GM19351 (cell line): Measurements from ENCODE around the gene HSD11B1.

ENCODE experiments used
- ATAC-seq: cut with Tn5 transposase; IDR thresholded peaks from one replicate; pipeline ENCODE4 v1.9.1; 2021; ENCODE audit warnings: mild to moderate bottlenecking, moderate library complexity; ENCODE audit not compliant: unreplicated experiment

HSD11B1 gene

DNA sequence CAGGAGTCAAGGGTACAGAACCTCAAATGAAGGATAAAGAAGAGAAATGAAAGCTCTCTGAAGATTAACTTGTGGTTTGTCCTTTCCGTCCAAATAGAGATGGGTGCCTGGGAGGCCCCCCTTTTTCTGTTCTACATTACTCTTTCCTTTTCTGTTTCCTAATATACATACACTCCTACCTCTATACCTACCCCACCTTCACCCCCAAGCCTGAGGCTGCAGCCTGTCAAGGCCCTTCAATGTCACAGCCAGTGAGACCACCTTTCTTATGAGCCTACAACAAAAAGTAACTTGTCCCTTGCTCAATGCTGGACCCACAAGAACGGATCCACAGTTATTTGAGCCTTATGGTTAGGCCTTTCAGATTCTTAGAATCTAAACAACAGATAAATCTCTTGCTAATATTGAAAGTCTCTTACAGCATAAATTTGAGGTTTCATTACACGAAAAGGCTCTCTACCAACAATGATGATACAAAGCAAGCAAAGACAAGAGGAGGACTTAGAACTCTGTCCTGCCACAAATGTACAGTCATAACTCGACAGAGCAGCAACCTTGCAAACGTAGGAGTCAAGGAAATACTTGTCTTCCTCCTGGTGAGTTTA lies 47.1 kb downstream of the HSD11B1 start:
- ATAC-seq: peak; percentile 47

GRCh38 chr1:209752890-209753289 lies 48.2 kb downstream of the HSD11B1 start:
- no peak for ATAC-seq

DNA sequence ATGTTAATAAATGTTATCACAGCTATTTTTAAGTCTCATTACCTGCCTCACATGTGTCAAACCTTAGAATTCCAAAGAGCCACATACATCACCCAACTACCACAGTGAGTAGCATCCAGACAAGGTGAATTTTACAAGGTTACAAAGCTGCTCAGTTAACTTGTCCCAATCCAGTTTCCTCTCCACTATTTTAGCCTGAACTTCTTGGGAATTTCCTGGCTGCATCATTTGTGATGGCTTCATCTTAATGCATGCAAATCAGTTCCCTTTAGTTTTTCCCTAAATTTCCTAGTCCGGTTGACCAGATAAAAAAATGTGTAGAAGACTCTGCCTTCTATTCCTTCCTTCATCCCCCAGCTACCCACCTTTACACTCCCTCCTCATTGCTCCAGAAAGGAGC lies 50.6 kb downstream of the HSD11B1 start:
- no peak for ATAC-seq

- peak; percentile 74 for ATAC-seq
These were observed 51.4 kb downstream of the HSD11B1 start, which contains the start of gene TRAF3IP3 for GRCh38 chr1:209755926-209756614. Gene TRAF3IP3, plus strand, starts transcription at chr1:209756053. Its CDS starts 3,987 bp downstream, at chr1:209760040.

GRCh38 chr1:209756615-209757445 lies 52.2 kb downstream of the HSD11B1 start:
- ATAC-seq: peak; percentile 28

DNA sequence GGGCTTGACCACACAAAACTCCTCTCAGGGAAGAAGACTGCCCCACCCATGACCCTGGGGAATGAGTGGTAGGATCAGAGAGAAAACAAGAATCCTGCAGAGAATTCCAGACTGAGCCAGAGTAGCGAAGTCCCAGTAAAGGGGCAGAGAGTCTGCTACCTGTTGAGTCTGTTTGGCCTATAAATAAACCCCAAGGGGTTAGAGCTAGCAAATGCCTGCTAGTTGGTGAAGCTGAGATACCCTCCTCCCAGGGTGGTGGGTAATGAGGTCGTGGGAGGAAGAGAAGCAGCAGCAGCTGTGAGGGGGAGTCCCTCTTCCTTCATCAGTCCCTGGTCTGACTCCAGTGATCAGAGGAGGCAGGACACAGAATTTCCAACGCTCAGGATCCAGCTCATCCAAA lies 53.8 kb downstream of the HSD11B1 start:
- ATAC-seq: no peak

DNA sequence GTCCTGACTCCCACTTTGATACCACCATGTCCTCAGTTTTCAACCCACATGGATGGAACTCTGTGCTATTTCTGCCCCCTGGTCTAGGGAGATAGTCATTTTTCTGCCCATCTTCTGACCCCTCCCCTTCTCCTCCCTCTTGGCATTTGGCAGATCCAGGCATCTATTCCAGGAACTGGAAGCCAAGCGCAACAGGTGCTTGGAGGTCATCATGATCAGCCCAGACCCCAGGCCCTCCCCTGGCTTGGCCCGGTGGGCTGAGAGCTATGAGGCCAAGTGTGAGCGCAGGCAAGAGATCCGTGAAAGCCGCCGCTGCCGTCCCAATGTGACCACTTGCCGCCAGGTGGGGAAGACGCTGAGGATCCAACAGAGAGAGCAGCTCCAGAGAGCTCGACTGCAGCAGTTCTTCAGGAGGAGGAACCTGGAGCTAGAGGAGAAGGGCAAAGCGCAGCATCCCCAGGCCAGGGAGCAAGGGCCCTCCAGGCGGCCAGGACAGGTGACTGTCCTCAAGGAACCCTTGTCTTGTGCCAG lies 55.2 kb downstream of the HSD11B1 start:
- ATAC-seq: no peak

DNA sequence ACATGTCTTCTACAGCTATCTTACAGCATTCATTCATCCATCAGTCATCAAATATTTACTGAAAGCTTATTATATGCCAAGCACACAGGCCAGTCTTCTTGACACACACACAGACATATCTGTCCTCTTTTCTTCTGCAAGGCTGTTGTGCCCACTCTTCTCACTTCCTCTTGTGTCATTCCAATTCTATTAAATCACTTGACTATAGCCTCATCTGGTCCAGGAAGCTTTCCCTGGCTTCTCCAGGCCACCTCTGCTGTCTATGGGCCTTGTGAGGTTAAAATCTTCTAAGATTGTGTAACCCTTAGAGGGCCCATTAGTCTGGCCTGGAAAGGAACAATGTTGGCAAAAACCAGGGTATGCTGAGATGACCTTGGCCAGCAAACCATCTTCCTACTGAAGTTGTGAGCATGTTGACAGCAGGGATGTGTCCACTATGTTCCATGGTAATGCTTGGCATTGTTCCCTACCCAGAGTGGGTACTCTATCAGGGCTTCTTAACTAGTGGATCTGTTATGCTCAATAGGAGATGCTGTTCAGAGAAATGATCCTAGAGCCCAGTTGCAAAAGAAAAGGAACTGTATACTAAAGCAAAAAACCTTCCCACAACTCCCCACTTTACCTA lies 56.5 kb downstream of the HSD11B1 start:
- ATAC-seq: no peak

GRCh38 chr1:209766051-209766450 lies 61.4 kb downstream of the HSD11B1 start:
- ATAC-seq: no peak

- no peak for ATAC-seq
These were observed 62.5 kb downstream of the HSD11B1 start for GRCh38 chr1:209767096-209767495.

- ATAC-seq: no peak
These were observed 63.1 kb downstream of the HSD11B1 start for GRCh38 chr1:209767706-209768105.

GRCh38 chr1:209768354-209768774 lies 63.7 kb downstream of the HSD11B1 start:
- peak; percentile 86 for ATAC-seq

DNA sequence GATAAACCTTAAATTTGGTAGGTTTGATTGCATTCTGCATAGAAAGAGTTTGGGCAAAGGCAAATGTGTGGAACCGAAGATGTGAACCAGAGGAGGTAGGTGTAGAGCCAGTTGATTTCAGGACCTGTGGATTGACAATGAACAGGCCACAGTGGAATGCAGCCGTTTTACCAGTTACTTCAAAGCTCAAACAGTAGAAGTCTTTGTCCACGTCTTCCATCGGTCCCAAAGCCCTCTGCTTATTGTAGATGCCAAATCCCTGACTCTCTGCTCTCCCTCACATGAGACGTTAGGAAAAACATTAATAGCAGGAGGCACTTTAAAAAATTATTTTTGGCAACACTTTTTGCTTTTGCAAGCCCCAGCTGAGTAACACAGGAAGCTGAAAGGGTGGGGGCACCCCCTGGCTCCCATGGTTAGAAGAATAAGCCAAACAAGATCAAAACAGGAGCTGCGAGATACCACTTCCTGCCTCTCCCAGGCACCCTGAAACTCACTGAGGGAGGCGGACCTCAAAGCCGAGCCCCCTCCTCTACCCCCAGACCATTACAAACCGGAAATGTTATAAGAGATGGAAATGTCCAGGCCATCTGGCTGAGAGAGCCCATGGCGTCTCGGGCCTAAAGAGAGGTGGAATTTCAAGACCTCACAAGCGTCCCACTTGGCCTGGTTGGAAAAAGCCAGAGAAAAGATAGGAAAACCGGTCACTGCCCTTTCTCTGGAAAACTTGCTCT lies 64.7 kb downstream of the HSD11B1 start:
- ATAC-seq: peak; percentile 68

GRCh38 chr1:209769971-209770370 lies 65.3 kb downstream of the HSD11B1 start:
- ATAC-seq: no peak

DNA sequence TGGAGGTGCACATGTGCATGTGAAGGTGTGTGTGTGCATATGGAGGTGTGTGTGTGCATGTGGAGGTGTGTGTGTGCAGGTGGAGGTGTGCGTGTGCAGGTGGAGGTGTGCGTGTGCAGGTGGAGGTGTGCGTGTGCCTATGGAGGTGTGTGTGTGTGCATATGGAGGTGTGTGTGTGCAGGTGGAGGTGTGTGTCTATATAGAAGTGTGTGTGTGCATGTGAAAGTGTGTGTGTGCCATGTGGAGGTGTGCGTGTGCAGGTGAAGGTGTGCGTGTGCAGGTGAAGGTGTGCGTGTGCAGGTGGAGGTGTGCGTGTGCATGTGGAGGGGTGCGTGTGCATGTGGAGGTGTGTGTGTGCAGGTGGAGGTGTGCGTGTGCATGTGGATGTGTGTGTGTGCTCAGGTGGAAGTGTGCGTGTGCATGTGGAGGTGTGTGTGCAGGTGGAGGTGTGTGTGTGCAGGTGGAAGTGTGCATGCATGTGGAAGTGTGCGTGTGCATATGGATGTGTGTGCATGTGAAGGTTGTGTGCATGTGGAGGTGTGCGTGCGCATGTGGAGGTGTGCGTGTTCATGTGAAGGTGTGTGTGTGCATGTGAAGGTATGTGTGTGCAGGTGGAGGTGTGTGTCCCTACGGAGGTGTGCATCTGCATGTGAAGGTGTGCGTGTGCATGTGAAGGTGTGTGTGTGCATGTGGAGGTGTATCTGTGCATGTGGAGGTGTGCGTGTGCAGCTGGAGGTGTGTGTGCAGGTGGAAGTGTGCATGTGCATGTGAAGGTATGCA lies 66.2 kb downstream of the HSD11B1 start:
- no peak for ATAC-seq

- no peak for ATAC-seq
These were observed 67.5 kb downstream of the HSD11B1 start for GRCh38 chr1:209772126-209772525.

DNA sequence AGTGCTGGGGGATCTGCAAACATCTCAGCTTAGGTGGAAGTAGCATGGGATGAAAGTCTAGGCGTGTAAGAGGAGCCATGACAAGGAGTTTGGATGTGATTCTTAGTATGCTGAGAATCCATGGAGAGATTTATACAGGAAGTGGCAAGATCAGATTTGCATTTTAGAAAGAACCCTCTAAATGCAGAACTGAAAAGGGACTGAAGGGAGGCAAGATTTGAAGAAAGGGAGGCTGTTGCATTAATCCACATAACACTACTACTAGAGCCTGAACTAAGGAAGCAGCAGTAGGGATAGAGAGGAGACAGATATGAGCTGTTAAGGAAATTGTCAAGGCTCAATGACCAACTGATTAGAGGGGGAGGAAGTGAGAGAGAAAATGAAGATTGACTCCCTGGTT lies 69.9 kb downstream of the HSD11B1 start:
- ATAC-seq: peak; percentile 71

- ATAC-seq: no peak
These were observed 71.0 kb downstream of the HSD11B1 start for GRCh38 chr1:209775678-209776077.

DNA sequence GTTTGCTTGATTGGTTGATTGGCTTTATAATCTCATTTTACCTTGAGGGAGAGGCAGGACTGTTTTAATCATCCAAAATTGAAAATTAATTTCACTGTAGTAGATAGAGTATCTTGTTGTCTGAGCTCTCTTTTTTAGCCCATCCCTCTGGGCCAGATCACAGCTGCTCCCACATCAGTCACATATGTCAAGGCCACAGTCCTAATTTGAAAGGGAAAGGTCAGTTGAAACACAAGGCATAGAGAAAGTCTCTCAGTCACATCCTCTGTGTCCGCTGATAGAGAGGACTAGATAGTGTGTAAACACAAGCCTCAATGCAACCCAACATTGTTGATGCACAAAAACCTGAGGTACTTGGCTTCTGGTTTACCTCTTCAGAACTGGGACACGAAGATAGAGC lies 72.9 kb downstream of the HSD11B1 start:
- no peak for ATAC-seq

DNA sequence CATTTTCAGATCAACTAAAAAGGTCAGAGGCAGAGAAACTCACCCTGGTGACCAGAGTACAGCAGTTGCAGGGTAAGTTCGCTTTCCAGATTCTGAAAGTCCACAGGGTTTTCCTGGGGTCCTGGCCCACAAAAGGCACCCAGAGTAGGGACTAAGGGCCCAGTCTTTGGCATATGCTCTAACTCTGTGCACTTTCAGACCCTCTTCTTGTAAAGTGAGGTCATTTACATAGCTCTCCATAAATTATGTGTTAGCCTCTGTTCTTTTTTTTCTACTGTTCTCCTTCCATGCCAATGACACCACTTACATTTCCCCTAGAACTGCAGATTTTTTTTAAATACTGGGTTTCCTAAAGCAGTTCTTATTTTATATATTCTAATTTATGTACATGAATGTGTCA lies 73.5 kb downstream of the HSD11B1 start:
- ATAC-seq: no peak
